ENCODE measurements around the gene MACROD2.
"Not testable (repeated sequence)": the region's sequence is repeated elsewhere in the genome, so short reads cannot be mapped to it uniquely, and the experiment has no call there.

MACROD2 gene

GRCh38 chr20:15985494-15986368 lies 1990.4 kb downstream of the MACROD2 start:
- not testable (repeated sequence) for DNase-seq

- DNase-seq: no peak
These were observed 1991.4 kb downstream of the MACROD2 start for GRCh38 chr20:15986690-15987089.

GRCh38 chr20:15991279-15991678 lies 1996.0 kb downstream of the MACROD2 start:
- no peak for DNase-seq

GRCh38 chr20:15992564-15992963 lies 1997.2 kb downstream of the MACROD2 start:
- DNase-seq: no peak

DNA sequence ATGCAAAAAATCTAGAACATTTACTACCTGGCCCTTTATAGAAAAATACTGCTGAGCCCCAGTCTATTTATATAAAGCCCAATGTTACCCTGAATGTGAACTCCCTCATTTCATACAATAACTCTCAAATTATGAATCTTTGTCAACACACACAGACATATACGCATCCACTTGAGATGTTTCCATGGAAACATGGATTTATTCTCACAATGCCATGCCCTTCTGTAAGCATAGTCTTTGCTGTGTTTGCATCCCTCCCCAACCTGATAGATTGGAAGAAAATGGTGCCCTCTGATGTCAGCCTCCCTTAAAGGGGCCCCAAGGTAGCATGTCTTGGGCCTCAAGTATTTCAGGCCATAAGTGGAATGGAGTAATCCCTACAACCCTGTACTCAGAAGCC lies 2004.8 kb downstream of the MACROD2 start:
- no peak for DNase-seq

GRCh38 chr20:16001286-16001685 lies 2006.0 kb downstream of the MACROD2 start:
- DNase-seq: no peak

DNA sequence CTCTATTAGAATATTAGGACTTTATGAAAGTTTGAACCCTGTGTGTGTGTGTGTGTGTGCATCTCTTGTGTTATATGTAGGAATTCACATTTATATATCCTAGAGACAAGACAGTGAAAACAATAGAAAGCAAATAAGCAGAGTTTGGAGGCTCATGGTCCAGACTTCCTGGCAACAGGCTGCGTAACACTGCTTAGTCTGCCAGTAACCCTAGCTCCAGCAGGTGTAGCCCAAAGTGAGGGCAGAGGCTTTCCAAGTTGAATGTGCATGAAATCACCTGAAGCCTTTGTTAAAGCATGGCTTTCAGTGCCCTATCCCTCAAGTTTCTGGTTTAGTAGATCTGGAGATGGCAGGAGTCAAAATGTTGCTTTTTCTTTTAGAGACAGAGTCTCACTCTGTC lies 2008.0 kb downstream of the MACROD2 start:
- no peak for DNase-seq

DNA sequence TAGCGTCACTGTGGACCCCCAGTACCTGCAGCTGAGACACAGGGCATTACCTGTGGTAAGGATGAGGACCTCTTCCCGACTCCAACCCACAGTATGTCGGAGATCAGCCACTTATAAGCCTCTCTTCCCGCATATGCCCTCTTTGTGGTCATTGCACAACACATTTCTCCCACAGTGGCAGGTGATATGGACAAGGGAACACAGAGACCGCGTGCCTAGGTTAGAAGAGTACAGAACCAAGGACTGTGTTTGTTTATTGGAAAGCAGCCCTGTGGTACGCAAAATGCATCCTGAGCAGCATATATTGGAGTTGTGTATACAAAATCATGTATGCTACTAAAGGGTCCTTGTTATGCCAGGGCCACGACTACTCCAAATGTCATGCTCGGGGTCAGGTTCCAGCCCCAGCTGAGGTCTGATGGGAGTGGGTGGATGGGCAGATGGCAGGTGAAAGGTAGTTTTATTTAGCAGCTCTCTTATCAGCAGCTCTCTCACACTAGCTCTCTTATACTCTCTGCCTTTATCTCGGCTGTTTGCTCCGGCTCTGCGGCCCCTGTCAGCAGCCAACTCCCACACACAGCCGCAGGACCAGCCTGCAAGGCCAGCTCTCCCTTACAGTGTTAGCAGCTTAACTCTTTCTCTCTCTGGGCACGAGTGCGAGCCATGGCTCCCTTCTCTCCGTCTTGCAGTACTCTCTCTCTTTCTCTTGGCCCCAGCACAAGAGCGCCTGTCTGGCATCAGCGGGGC lies 2009.0 kb downstream of the MACROD2 start:
- no peak for DNase-seq

DNA sequence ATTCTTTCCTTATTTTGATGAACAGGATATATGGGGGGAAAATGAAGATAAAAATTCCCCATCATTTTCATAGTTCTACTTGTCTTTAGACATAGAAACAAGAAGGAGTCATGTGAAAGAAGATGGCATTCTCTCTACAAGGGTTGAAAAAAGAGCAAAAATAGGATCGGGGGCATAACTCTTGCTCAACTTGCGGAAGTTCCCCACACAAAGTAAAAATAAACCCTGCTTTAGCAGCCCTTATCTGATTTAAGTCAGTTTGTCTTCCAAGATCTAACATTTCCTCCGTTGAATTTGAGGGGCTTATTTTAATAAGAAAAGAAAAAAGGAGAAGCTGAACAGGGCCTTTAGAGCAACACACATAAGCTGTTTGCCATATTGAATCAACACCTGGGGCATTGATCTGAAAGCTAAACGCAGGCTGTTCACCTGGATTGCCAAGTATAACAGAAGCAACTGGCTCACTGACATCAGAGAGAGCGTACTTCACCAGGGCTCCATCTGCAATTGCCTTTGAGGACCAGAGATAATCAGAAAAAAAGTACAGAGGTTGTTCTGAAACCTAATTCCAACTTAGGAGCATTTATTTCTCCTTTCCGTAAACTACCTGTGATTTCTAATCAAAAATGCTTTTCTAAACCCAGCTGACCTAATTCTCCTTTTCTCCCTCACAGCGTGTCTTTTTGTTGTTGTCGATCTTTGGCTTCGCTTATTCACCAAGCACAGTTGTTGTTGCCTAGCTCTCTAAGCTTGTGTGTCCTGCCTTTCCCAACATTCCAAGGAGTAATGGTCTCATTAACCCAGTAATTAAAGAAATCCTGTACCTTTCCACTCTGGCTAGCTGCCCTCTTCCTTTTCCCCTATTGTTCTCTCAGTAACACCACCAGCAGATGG lies 2010.0 kb downstream of the MACROD2 start:
- DNase-seq: no peak

GRCh38 chr20:16005915-16006493 lies 2010.7 kb downstream of the MACROD2 start:
- no peak for DNase-seq

DNA sequence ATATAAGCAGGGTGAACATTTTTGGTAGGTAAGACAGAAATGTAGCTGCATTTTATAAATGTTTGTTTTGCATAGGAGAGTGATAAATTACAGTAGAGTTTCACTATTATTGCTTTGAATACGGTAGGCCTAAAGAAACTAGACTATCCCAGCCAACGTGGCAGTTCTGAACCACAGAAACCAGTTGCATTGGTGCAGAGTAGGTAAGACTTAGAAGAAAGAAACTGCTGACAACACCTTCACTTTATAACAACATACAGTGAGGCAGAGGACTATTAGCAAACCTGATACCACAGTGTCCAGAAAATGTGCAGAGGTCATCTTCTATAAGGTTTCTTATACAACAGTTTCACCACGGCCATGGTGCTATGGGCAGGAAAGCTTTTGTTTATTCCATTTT lies 2011.8 kb downstream of the MACROD2 start:
- no peak for DNase-seq

DNA sequence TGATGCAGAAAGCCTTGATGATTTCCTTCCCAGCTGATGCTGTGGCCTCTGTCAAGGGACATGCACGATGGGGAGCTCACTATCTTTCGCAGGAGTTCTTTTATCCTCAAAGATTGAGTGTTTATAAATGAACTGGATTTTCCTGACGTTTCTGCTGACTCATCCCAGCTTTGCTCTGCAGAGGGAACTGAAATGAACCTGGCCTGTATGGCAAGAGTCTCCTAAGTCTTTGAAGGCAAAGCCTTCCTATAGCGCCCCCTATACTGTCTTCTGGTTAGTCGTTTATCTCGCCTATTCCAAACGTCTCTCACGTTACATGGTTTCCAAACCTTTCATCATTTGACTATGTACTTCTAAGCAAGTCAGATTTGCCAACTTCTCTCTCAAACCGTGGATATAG lies 2012.6 kb downstream of the MACROD2 start:
- no peak for DNase-seq

DNA sequence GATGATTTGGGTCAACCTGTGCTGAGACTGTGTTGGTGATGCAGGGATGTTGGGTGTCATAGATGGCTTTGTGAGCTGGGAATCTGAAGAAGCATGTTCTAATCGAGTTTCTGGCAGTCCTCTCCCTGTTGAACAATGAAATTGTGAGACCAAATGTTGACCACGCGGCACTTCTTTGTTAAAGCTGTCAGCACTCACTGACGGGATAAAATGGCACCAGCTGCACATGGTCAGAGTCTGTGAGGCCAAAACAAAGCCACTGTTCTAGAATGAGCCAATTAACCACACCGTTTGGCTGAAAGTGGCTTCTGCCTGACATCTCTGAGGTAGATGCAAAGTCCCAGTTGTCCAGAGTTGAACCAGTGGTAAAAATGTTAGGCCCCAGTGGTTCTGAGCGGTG lies 2015.7 kb downstream of the MACROD2 start:
- no peak for DNase-seq

- no peak for DNase-seq
These were observed 2016.2 kb downstream of the MACROD2 start for GRCh38 chr20:16011519-16011918.

GRCh38 chr20:16012934-16013333 lies 2017.6 kb downstream of the MACROD2 start:
- DNase-seq: not testable (repeated sequence)

GRCh38 chr20:16013631-16014030 lies 2018.3 kb downstream of the MACROD2 start:
- DNase-seq: no peak

DNA sequence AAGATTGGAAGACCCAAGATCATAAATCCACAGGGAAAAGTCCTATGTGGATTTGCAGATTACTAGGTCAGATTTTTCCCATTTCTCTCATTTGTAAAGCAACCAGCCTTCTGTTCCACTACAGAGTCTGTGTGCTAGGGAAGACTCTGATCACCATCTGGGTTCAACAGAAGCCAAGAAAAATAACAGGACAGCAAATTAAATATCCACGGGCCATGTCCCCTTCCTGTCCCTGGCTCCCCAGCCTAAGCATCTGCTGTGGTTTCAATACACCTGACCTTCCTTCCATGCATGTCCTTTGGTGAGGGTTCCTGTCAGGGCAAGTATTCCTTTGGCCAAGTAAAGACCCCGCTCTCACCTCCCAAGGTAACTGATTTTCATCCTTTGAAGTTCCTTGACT lies 2019.1 kb downstream of the MACROD2 start:
- DNase-seq: no peak

DNA sequence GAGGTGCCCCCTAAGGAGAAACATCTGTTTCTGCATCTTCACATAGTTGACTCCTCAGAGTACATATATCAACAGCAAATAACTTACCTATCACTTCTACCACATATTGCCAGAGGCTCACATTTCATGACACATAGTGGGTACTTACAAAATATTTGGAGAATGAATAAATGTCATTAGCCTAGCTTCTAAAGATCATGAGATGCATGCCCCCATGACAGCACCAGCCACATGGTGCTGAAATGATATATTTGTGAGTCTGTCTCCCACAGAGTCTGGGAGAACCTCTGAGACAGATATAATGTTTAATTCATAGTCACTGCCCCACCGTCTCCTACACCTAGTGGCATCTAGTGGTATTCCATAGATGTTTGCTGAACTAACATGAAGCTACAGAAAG lies 2022.3 kb downstream of the MACROD2 start:
- DNase-seq: no peak

- DNase-seq: no peak
These were observed 2023.6 kb downstream of the MACROD2 start for GRCh38 chr20:16018881-16019280.

DNA sequence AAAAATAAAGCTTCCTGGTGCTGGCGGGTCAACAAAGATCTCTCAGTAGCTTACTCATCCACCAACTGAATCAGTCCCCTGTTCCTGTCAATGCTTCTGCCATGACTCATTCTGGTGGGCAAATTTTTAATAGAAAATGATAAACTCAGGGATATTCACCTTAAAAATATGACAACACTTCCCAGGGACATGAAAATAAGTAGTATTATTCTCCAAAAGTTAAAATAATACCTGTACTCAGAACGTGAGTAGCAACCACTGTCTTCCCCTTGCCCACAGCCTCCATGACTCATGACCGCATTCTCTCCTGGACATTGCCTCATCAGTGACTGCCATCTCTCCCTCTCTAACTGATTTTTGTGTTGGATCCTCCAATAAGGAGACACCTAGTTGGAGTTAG lies 2025.7 kb downstream of the MACROD2 start:
- no peak for DNase-seq

DNA sequence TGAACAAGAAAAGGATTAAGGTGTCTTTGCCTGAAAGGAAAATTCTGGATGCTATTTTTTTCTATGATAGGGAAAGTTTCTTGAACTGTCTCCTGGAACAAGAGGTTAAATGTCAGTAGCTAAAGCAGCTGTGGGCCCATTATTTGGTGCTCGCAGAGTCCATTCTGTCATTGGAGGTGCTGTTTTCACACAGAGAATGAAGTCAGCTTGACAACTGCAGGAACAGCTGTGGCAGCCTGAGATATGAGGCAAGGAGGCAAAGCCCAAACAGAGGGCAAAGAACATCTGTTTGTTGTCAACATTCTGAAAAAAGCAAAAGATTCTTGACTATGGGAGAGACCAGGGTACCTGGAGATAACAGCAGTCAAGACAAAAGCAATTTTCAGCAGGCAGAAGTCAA lies 2029.8 kb downstream of the MACROD2 start:
- DNase-seq: no peak

- DNase-seq: no peak
These were observed 2032.4 kb downstream of the MACROD2 start for GRCh38 chr20:16027686-16028085.

GRCh38 chr20:16028923-16029322 lies 2033.6 kb downstream of the MACROD2 start:
- DNase-seq: no peak

Measured in HCEC 1CT (cell line).